Panc1 (cell line): Measurements from ENCODE around the gene DHX34.

Experiments used
- POLR2AphosphoS5 ChIP-seq: IDR thresholded peaks from 2 replicates; pipeline ENCODE4 v1.6.1; 2012; ENCODE audit warnings: mild to moderate bottlenecking, low read depth, low read length, moderate library complexity
- SIN3A ChIP-seq: IDR thresholded peaks from 2 replicates; pipeline ENCODE4 v1.6.1; 2012; ENCODE audit warnings: low read depth, mild to moderate bottlenecking, low read length, moderate library complexity, borderline replicate concordance; ENCODE audit not compliant: insufficient read depth
- TCF7L2 ChIP-seq: IDR thresholded peaks from 2 replicates; pipeline ENCODE4 v1.6.1; 2011; ENCODE audit warnings: mild to moderate bottlenecking, low read depth, low read length, inconsistent platforms
- TF ChIP-seq, protein P1 (sequence below), 2 experiments: IDR thresholded peaks; 2 replicates each; pipeline ENCODE4 v1.6.1; 2011 to 2012; ENCODE audit warnings: low read depth in 2 of 2, control low read depth in 1 of 2, low read length in 1 of 2, mild to moderate bottlenecking in 1 of 2, moderate library complexity in 1 of 2; ENCODE audit not compliant: insufficient read depth in 1 of 2
- TF ChIP-seq, protein P2 (sequence below): fragments of 450-650 bp; IDR thresholded peaks from 2 replicates; pipeline ENCODE4 v1.5.1; 2017; ENCODE audit warnings: mild to moderate bottlenecking

DNA sequence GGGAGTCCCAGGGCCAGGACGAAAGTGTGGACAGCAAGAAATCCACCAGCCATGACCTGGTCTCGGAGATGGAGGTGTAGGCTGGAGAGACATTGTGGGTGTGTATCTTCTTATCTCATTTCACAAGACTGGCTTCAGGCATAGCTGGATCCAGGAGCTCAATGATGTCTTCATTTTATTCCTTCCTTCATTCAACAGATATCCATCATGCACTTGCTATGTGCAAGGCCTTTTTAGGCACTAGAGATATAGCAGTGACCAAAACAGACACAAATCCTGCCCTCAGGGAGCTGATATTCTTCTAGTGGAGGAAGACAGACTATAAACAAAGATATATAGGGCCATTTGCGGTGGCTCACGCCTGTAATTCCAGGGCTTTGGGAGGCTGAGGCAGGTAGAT lies 7.4 kb upstream of the DHX34 start:
- TF ChIP-seq, protein P1, sequence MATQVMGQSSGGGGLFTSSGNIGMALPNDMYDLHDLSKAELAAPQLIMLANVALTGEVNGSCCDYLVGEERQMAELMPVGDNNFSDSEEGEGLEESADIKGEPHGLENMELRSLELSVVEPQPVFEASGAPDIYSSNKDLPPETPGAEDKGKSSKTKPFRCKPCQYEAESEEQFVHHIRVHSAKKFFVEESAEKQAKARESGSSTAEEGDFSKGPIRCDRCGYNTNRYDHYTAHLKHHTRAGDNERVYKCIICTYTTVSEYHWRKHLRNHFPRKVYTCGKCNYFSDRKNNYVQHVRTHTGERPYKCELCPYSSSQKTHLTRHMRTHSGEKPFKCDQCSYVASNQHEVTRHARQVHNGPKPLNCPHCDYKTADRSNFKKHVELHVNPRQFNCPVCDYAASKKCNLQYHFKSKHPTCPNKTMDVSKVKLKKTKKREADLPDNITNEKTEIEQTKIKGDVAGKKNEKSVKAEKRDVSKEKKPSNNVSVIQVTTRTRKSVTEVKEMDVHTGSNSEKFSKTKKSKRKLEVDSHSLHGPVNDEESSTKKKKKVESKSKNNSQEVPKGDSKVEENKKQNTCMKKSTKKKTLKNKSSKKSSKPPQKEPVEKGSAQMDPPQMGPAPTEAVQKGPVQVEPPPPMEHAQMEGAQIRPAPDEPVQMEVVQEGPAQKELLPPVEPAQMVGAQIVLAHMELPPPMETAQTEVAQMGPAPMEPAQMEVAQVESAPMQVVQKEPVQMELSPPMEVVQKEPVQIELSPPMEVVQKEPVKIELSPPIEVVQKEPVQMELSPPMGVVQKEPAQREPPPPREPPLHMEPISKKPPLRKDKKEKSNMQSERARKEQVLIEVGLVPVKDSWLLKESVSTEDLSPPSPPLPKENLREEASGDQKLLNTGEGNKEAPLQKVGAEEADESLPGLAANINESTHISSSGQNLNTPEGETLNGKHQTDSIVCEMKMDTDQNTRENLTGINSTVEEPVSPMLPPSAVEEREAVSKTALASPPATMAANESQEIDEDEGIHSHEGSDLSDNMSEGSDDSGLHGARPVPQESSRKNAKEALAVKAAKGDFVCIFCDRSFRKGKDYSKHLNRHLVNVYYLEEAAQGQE (IDR thresholded peaks at IDR 0.05; ENCODE audit: insufficient read depth in 1 of 2, low read depth in 2 of 2, low read length in 1 of 2) = no peak
- TF ChIP-seq, protein P2, sequence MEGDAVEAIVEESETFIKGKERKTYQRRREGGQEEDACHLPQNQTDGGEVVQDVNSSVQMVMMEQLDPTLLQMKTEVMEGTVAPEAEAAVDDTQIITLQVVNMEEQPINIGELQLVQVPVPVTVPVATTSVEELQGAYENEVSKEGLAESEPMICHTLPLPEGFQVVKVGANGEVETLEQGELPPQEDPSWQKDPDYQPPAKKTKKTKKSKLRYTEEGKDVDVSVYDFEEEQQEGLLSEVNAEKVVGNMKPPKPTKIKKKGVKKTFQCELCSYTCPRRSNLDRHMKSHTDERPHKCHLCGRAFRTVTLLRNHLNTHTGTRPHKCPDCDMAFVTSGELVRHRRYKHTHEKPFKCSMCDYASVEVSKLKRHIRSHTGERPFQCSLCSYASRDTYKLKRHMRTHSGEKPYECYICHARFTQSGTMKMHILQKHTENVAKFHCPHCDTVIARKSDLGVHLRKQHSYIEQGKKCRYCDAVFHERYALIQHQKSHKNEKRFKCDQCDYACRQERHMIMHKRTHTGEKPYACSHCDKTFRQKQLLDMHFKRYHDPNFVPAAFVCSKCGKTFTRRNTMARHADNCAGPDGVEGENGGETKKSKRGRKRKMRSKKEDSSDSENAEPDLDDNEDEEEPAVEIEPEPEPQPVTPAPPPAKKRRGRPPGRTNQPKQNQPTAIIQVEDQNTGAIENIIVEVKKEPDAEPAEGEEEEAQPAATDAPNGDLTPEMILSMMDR = no peak
- TF ChIP-seq POLR2AphosphoS5 (no peak), SIN3A (no peak), TCF7L2 (no peak)
